GM18951 (cell line): ENCODE measurements around the gene MGAT5B.

ENCODE experiments used
- POLR2A ChIP-seq: IDR thresholded peaks from 4 replicates; pipeline ENCODE4 v1.6.1; 2011; ENCODE audit warnings: mild to moderate bottlenecking; ENCODE audit not compliant: insufficient read length, insufficient read depth; ENCODE audit errors: extremely low read depth
- in situ Hi-C: fragments of 300-500 bp; cut with MboI; formaldehyde crosslinking; loops from one replicate; pipeline ENCODE4 v1.12.0; 2022; ENCODE audit warnings: low sequenced_read_pairs, mixed read lengths, inconsistent platforms; ENCODE audit not compliant: unreplicated experiment

MGAT5B gene

GRCh38 chr17:76937238-76937637 is 69.0 kb downstream of the MGAT5B start:
- TF ChIP-seq POLR2A: no peak
- in situ Hi-C loops: loop anchor here (25.0 kb wide), 1 partner anchor 1800 kb away; the partner anchor contains the start of gene NT5C

- TF ChIP-seq POLR2A: no peak
- in situ Hi-C loops: loop anchor here (25.0 kb wide), 1 partner anchor 1801 kb away; the partner anchor contains the start of gene NT5C
Observed at GRCh38 chr17:76938009-76938408, 69.8 kb downstream of the MGAT5B start.

GRCh38 chr17:76940295-76940694 is 72.1 kb downstream of the MGAT5B start:
- in situ Hi-C loops: loop anchor here (25.0 kb wide), 1 partner anchor 1803 kb away; the partner anchor contains the start of gene NT5C
- TF ChIP-seq POLR2A: no peak

- no peak for TF ChIP-seq POLR2A
- in situ Hi-C loops: loop anchor here (25.0 kb wide), 1 partner anchor 1804 kb away; the partner anchor contains the start of gene NT5C
Observed at GRCh38 chr17:76940738-76941350, 72.6 kb downstream of the MGAT5B start.

GRCh38 chr17:76943202-76943601 is 75.0 kb downstream of the MGAT5B start:
- in situ Hi-C loops: loop anchor here (25.0 kb wide), 1 partner anchor 1806 kb away; the partner anchor contains the start of gene NT5C
- TF ChIP-seq POLR2A: no peak

- no peak for TF ChIP-seq POLR2A
- in situ Hi-C loops: loop anchor here (25.0 kb wide), 1 partner anchor 1806 kb away; the partner anchor contains the start of gene NT5C
Observed at GRCh38 chr17:76943781-76944213, 75.6 kb downstream of the MGAT5B start.

GRCh38 chr17:76944477-76944876 is 76.3 kb downstream of the MGAT5B start:
- in situ Hi-C loops: loop anchor here (25.0 kb wide), 1 partner anchor 1807 kb away; the partner anchor contains the start of gene NT5C
- no peak for TF ChIP-seq POLR2A

GRCh38 chr17:76946111-76946771 is 78.0 kb downstream of the MGAT5B start:
- TF ChIP-seq POLR2A: no peak
- in situ Hi-C loops: loop anchor here (25.0 kb wide), 1 partner anchor 1809 kb away; the partner anchor contains the start of gene NT5C

GRCh38 chr17:76946772-76947135 is 78.5 kb downstream of the MGAT5B start:
- in situ Hi-C loops: loop anchor here (25.0 kb wide), 1 partner anchor 1809 kb away; the partner anchor contains the start of gene NT5C
- no peak for TF ChIP-seq POLR2A

- TF ChIP-seq POLR2A: no peak
- in situ Hi-C loops: loop anchor here (25.0 kb wide), 1 partner anchor 1810 kb away; the partner anchor contains the start of gene NT5C
Observed at GRCh38 chr17:76947309-76947708, 79.1 kb downstream of the MGAT5B start.

- in situ Hi-C loops: loop anchor here (25.0 kb wide), 1 partner anchor 1810 kb away; the partner anchor contains the start of gene NT5C
- no peak for TF ChIP-seq POLR2A
Observed at GRCh38 chr17:76947771-76948170, 79.6 kb downstream of the MGAT5B start.

GRCh38 chr17:76948301-76948700 is 80.1 kb downstream of the MGAT5B start:
- no peak for TF ChIP-seq POLR2A
- in situ Hi-C loops: loop anchor here (25.0 kb wide), 1 partner anchor 1811 kb away; the partner anchor contains the start of gene NT5C

- in situ Hi-C loops: loop anchor here (25.0 kb wide), 1 partner anchor 1812 kb away; the partner anchor contains the start of gene NT5C
- TF ChIP-seq POLR2A: no peak
Observed at GRCh38 chr17:76948726-76949342, 80.6 kb downstream of the MGAT5B start.
